ENCODE results near the gene LEFTY2.
"Not testable (repeated sequence)": the region's sequence is repeated elsewhere in the genome, so short reads cannot be mapped to it uniquely, and the experiment has no call there.

The LEFTY2 gene

GRCh38 chr1:225929462-225929861, 11.6 kb downstream of the LEFTY2 start:
- not testable (repeated sequence) for DNase-seq (ENCODE audit: low read depth)

GRCh38 chr1:225928186-225929175, 12.5 kb downstream of the LEFTY2 start:
- no peak for DNase-seq (ENCODE audit: low read depth)

DNA sequence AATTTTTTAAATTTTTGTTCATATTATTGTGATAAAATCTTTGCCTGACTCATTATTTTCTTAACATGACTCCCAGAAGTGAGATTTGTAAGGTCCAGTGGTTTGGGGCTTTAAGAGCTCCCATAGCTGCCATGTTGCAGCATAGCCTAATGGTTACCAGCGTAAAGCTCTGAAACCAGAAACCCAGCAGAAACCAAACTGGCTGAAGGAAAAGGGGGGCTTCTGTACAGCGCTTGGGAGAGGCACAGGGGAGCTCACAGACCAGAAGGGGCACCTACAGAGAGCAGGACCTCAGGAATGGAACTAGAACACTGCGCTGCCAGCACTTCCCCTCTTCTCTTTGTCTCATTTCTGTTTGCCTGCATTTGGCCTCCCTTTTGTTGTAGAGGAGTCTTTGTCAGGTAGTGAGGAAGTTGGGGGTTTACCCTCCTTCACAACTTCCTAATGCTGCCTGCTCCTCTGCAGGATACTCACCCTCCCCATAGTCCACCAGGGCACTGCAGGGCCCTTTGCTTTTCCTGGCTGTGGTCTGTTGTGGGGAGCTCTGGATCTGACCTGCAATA, 14.4 kb downstream of the LEFTY2 start:
- DNase-seq (ENCODE audit: low read depth) = no peak

- DNase-seq (ENCODE audit: low read depth) = peak; percentile 84
These were observed 17.1 kb downstream of the LEFTY2 start, which contains the start of gene PYCR2 for GRCh38 chr1:225923692-225924555. PYCR2 (minus strand) TSS chr1:225924250; CDS start chr1:225924110, 140 bp downstream.

- no peak for DNase-seq (ENCODE audit: low read depth)
These were observed 17.7 kb downstream of the LEFTY2 start for GRCh38 chr1:225923381-225923691.

DNA sequence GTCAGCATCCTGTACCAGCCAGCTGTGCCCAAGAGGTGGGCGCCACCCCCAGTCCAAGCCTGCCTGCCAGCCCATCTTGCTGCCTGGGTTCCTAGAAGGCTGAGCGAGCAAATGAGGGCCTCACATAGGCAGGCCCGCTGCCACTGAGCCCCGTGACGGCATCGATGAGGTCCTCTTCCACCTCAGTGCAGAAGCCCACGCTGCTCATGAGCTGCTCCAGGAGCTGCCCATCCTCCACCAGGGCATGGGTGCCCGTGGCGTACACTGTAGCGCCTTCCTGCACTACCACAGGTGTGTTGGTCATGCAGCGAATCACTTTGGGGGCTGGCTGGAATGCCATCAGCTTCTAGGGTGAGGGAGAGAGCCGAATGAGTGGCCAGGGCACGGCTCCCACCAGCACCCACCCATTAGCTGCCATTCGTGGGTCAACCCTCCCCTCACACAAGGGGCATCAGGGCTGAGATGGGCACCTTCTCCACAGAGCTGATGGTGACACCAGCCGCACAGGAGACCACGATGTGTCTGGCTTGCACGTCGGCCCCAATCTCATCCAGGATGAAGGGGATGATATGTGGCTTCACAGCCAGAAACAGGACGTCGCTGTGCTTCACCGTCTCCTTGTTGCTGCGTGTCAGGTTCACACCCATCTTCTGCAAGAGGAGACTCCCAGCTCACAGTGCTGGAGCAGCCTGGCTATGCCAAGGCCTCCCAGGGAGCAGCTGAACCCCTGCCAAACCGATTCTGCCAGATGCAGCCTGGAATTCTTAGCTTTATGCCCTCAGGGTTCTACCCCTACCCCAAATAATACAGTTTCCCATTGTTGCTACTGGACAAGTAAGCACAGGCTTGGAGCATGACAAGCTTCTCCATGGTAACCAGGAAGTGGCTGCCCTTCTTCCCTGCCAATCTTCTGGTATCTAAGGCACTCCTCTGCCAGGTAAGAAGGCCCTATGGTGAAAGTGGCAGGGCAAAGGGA, 19.0 kb downstream of the LEFTY2 start:
- no peak for DNase-seq (ENCODE audit: low read depth)

DNA sequence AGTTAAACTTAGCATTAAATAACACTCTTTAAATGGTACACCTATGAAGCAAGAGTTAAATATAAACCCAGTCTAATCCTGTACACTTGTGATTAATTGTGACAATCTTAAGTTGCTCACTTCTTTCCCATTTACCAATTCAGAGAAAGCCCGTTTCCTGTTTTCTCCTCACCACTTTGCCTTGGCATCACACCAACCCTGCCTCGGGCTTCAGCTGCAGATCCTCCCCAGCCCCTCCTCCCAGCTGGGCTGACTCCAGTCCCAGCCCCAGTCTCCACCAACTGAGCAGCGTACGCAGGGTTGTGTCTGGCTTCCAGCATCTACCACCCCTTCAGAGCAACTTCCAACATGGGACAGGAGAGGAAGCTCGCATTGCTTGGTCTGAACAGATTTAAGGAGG, 21.1 kb downstream of the LEFTY2 start:
- DNase-seq (ENCODE audit: low read depth) = no peak

- no peak for DNase-seq (ENCODE audit: low read depth)
These were observed 22.7 kb downstream of the LEFTY2 start for GRCh38 chr1:225918280-225918679.

GRCh38 chr1:225917536-225917935, 23.5 kb downstream of the LEFTY2 start:
- DNase-seq (ENCODE audit: low read depth) = no peak

DNA sequence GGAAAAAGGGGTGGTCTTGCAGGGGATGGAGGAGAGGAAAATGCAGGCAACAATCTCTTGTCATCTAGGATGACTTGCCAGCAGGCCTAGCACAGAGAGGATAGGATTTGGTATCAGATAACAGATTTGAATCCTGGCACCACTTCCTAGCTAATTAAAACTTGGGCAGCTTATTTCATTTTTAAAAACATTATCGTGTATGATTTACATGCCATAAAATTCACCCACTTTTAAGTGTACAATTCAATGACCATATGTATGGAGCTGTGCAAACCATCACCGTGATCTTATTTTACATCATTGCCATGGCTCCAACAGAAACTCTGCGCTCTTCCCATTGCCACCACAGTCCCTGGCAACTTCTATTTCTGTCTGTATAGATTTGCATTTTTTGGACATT, 23.9 kb downstream of the LEFTY2 start:
- no peak for DNase-seq (ENCODE audit: low read depth)

GRCh38 chr1:225915538-225915991, 25.5 kb downstream of the LEFTY2 start:
- DNase-seq (ENCODE audit: low read depth) = no peak

DNA sequence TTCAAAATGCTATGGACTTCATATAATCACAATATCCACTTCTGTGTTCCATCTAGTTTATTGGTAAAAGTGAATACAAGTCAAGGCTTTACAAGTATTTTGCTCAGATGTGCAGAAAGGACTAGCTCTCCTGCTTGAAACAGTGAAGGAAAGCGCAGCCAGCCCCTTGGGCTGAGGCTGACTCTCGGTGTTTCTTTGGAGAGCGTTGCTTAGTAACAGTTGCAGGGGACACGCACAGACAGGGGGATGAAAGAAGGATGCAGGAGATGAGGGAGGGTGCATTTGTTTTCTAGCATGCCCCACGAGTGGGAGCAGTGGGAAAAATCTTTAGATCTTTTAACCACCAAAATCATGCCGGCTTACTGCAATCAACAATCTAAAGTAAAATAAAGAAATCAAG, 26.1 kb downstream of the LEFTY2 start:
- DNase-seq (ENCODE audit: low read depth) = no peak

DNA sequence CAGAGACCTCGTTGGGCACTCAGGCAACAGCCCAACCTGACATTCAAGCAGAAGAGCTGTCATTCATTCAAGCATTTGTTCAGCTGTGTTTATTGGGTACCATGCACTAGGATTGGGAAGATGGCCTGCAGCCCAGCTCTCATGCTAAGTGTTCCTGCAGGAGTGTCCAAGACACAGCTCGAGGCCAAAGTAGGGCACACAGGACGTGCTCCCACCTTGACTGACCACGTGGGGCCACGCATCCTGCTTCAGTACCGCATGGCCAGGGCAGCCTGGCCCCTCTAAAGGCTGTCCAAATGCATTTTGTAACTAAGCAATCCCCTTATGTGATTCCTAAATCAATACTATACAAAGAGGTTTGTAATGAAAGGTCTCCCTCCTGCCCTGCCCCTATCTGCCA, 26.6 kb downstream of the LEFTY2 start:
- DNase-seq (ENCODE audit: low read depth) = no peak

- DNase-seq (ENCODE audit: low read depth) = no peak
These were observed 29.6 kb downstream of the LEFTY2 start for GRCh38 chr1:225911191-225912130.

DNA sequence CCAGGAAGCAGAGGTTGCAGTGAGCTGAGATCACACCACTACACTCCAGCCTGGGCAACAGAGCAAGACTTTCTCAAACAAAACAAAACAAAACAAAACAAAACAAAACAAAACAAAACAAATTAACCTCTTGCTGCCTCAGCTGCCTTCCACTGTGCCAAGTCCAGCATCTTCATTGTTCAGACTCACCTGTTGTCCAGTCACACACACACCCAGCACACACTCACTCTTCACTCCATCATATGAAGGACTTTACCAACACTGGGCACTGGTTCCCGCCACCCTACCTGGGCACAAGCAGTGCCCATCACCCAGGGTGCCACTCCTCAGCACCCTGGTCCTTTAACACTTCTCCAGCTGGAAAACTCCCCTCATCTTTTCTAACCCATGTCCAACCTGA, 31.5 kb downstream of the LEFTY2 start:
- no peak for DNase-seq (ENCODE audit: low read depth)

DNA sequence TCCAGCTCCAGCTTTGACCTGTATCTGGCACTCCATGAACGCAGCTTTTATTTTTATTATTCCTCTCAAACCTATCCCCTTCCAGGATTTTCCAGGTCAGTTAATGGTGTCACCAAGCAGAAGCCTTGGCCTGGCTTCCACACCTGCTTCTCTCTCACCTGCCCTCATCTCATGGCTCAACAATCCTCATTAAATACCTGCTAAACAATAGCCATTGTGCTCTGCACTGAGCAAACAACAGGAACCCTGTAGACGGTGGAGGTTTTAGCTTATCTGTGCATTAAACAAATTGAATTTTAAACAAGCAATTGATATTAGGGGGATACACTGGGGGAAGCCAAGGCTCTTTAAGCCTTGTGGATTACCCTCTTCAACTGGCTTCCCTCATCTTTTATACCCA, 32.2 kb downstream of the LEFTY2 start:
- DNase-seq (ENCODE audit: low read depth) = no peak

DNA sequence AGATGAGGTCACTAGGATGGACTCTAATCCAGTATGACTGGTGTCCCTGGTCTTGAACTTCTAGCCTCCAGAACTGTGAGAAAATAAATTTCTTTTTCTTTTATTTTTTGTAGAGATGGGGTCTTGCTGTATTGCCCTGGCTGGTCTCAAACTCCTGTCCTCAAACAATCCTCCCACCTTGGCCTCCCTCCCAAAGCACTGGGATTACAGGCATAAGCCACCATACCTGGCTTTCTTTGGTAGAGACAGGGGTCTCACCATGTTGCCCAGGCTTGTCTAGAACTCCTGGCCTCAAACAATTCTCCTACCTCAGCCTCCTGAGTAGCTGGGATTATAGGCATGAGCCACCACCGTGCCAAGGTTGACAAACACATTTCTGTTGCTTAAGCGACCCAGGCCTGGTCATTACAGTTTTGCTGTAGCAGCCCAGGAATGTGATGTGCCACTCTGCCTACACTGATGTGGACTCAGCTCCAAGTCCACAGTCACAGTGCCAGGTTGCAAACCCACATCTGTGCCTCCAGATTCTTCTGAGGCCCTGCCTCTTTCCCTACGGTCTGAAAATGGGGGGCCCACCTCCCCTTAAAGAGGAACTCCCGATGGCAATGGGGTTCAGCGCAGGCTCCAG, 32.9 kb downstream of the LEFTY2 start:
- DNase-seq (ENCODE audit: low read depth) = no peak

GRCh38 chr1:225907341-225907740, 33.7 kb downstream of the LEFTY2 start:
- no peak for DNase-seq (ENCODE audit: low read depth)

DNA sequence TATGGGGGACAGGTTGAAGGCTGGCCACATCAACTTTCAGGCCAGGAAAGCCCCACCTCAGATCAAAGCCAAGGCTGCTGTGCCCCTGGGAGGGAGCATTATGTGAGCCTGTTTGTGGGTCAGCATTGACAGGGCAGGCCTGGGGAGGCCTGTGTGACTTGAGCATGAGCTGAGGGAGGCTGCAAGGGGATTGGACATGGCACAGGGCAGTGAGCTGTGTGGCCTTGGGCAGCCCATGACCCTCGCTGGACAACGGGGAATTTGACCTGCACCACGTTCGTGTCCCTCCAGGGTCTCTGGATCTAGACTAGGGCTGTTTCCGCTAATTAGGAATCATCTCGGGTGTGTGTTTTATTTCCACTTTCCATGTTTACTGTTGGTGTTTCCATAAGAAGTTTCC, 34.6 kb downstream of the LEFTY2 start:
- no peak for DNase-seq (ENCODE audit: low read depth)

DNA sequence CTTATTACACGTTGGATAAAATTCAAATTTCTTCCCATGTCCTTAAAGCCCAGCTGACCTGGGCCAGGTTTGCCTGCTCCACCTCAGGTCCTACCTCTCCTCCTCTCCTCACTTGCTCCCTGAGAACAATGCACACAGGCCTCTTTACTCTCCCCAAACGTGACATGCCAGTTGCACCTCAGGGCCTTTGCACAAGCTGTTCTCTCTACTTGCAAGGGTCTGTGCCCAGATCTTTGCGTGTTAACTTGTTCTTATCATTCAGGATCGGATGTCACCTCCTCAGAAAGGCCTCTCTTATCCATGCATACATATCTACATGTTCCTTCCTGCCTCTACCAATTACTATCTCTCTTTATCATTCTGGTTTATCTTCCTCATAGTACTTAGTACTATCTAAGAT, 37.4 kb downstream of the LEFTY2 start:
- DNase-seq (ENCODE audit: low read depth) = no peak
